ENCODE measurements around the gene PRIM1.

PRIM1 gene

DNA sequence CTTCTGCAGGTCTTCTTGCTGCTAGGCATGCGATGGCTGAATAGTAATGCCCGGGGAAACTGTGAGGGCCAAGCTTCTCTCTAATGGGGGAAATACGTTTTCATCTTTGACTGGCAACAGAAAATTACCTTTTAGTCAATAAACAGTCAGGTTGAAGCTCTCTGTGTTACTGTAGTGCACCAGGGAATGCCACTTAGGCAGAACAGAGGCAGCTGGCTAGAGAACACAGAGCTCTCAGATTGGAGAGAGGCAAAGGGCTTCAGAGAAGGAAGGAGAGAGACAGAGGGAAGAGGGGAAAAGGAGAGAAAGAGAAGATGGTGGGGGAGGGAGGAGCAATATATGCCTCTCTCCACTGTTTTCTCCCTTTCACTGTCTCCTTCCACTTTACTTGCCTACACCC, 17.7 kb upstream of the PRIM1 start:
- no peak overlapping the region for H3K4me3 ChIP-seq (ENCODE audit: low read length)
- no peak for DNase-seq (ENCODE audit: low read depth)
- TF ChIP-seq, protein P1, sequence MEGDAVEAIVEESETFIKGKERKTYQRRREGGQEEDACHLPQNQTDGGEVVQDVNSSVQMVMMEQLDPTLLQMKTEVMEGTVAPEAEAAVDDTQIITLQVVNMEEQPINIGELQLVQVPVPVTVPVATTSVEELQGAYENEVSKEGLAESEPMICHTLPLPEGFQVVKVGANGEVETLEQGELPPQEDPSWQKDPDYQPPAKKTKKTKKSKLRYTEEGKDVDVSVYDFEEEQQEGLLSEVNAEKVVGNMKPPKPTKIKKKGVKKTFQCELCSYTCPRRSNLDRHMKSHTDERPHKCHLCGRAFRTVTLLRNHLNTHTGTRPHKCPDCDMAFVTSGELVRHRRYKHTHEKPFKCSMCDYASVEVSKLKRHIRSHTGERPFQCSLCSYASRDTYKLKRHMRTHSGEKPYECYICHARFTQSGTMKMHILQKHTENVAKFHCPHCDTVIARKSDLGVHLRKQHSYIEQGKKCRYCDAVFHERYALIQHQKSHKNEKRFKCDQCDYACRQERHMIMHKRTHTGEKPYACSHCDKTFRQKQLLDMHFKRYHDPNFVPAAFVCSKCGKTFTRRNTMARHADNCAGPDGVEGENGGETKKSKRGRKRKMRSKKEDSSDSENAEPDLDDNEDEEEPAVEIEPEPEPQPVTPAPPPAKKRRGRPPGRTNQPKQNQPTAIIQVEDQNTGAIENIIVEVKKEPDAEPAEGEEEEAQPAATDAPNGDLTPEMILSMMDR (conservative IDR thresholded peaks at IDR 0.05; ENCODE audit: low read depth, low read length), result no peak

DNA sequence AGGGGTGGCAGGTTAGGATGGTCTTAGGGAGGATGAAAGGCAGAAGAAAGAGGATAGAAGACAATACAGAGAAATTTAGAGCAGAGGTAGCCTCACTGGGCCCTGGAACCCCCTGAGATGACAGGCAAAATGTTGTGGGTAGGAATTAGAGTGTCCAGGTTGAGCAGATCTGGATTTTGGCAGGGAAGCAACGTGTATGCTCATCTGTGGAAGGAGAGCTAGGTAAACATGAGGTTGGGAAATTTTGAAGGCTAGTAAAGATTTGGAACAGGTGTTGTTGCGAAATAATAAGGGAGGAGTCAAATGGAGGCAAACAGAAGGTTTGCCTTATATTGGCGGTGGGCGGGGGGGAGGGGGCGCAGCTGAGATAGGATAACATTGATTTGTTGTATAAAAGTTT, 16.3 kb upstream of the PRIM1 start:
- H3K4me3 ChIP-seq (ENCODE audit: low read length), result no peak overlapping the region
- TF ChIP-seq, protein P1 (conservative IDR thresholded peaks at IDR 0.05; ENCODE audit: low read depth, low read length), result no peak
- DNase-seq (ENCODE audit: low read depth), result no peak

DNA sequence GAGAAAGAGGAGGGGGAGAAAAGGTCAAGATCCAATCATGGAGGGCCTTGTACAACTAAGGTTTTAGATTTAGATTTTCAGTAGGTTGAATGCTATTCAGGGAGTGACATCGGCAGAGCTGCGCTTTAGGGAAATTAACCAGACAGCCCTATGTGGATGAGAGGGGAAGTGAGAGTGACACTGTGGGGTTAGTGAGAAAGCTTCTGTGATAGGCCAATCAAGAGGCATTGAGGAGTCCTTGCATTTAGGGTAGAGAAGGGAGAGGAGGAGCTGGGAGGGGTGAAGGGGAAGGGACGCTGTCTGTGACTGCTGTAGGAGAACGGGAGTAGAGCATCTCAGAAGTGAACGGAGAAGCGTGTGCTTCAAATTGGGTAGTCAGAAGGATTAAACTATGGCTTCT, 14.4 kb upstream of the PRIM1 start:
- no peak overlapping the region for H3K4me3 ChIP-seq (ENCODE audit: low read length)
- DNase-seq (ENCODE audit: low read depth), result no peak
- TF ChIP-seq, protein P1 (conservative IDR thresholded peaks at IDR 0.05; ENCODE audit: low read depth, low read length), result no peak

DNA sequence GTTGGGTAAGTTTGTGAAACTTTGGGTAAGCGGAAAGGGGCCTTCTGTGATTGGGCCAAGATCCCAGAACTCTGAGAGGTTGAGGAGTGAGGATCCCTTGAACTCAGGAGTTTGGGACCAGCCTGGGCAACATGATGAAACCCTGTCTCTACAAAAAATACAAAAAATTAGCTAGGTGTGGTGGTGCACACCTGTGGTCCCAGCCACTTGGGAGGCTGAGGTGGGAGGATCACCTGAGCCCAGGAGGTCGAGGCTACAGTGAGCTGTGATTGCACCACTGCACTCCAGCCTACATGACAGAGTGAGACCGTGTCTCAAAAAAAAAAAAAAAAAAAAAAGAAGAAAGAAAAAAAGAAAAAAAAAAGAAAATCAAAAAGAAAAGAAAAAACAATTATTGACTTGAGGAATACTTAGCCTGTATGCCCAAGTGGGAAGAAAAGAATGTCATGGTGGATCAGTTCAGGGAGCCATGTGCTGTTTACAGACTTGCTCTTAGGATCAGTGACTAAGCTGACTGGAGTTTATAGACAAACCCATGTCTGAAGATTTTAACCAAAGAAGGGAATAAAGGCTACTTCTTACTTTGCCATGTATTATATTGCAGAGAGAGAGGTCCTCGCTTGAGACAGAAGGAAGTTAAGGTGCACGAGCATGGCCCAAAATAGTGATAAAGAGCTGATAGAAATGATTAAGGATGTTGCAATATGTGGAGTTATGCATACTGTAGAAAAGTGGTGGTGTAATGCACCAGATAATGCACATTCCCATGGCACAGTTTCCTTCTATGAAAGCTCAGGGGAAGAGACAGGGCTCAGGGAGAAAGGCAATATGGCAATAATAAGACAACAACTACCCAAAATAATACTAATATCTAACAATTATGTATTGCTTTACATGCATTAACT, 11.9 kb upstream of the PRIM1 start:
- TF ChIP-seq, protein P1 (conservative IDR thresholded peaks at IDR 0.05; ENCODE audit: low read depth, low read length), result no peak
- no peak for DNase-seq (ENCODE audit: low read depth)
- H3K4me3 ChIP-seq (ENCODE audit: low read length), result no peak overlapping the region

GRCh38 chr12:56761812-56762211, 9.7 kb upstream of the PRIM1 start:
- TF ChIP-seq, protein P1 (conservative IDR thresholded peaks at IDR 0.05; ENCODE audit: low read depth, low read length), result no peak
- DNase-seq (ENCODE audit: low read depth), result no peak
- no peak overlapping the region for H3K4me3 ChIP-seq (ENCODE audit: low read length)

- TF ChIP-seq, protein P1 (conservative IDR thresholded peaks at IDR 0.05; ENCODE audit: low read depth, low read length), result no peak
- no peak overlapping the region for H3K4me3 ChIP-seq (ENCODE audit: low read length)
- no peak for DNase-seq (ENCODE audit: low read depth)
Observed at GRCh38 chr12:56760460-56760859, 8.3 kb upstream of the PRIM1 start.

All from retinal pigment epithelial cell (primary cell).